ENCODE results near the gene TUSC2. TPM values are rescaled to one million over a fixed set of nuclear protein-coding genes. Genes with fewer than 3 reads are reported as not detected.

Gene TUSC2
- total and polyA plus RNA-seq, 2 of the 13 experiments (the other 11 are each of a cell fraction or from before 2014, with no cell fraction given) = 36.7 to 39.1 TPM

DNA sequence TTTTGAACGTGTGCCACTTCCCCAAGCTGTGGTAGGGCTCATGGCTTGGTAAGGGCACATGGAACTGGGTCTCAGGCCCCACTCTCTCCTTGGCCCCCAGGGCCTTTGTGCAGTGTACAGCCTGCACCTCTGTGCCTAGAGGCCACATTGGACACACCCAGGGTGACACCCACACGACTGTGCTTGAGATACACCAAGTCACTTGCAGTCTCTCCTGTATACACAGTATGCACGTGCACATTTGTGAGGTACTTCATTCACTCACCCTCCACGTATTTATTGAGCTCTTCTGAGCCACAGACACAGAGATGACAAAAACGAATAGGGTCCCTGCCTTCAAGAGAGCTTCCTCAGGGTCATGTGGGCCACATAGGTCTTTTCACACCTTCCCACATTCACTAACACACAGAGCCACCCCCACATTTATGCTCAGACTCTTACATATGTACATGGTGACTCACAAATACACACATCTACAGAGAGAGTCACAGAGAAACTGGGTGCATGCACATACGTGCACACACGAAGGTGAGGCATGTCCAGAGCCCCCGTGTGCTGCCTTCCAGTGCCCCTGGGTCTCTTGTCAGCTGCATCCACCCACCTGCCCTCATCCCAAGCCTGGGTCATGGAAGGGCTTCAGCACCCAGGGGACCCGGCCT lies 41.1 kb upstream of the TUSC2 start:
- DNase-seq (ENCODE audit: low spot score) = no peak
- no TSS peak for BruUV-seq (replicated peaks)
- H3K4me2 ChIP-seq (ENCODE audit: low read depth, low read length) = no peak overlapping the region
- H2AFZ ChIP-seq (ENCODE audit: low read length) = no peak overlapping the region
- 27% methylated on average over 6 of the region's 9 CpGs for WGBS (ENCODE audit: low lambda C conversion rate)
- peaks cover 14 to 70% of the 10 kb centered on the region in 2 experiments; a peak in 4 of 5 replicates for H3K27me3 ChIP-seq (ENCODE audit: control insufficient read depth in 1 of 2, insufficient read depth in 2 of 2, low read length in 2 of 2)
- peaks cover 7% of the 10 kb centered on the region for H3K4me1 ChIP-seq (ENCODE audit: insufficient read depth, low read length)
- in situ Hi-C loops (cut with HindIII; ENCODE audit: extremely low pct_ligation_motif_present, low pct_unique_long_range_greater_than_20kb) (no loop called here), intact Hi-C loops (cut with micrococcal nuclease; ENCODE audit: unreplicated experiment) (no loop called here)
- H4K20me1 ChIP-seq (ENCODE audit: insufficient read depth, low read length) = no peaks in the 10 kb centered on the region
- no peak overlapping the region for H3K4me3 ChIP-seq (replicated peaks in 1 of 3; ENCODE audit: insufficient read depth in 1 of 3, low read depth in 2 of 3, low read length in 3 of 3)
- CTCF ChIA-PET (ENCODE audit: low intra/inter-chr PET ratio, low total read pairs) = no interaction called here
- no peak for FAIRE-seq
- POLR2A ChIA-PET = no interaction called here
- H3K9me3 ChIP-seq (ENCODE audit: low read length) = no peaks in the 10 kb centered on the region
- ATAC-seq = no peak
- H3K9ac ChIP-seq (ENCODE audit: insufficient read depth, low read depth, low read length) = no peak overlapping the region
- no peaks in the 10 kb centered on the region for H3K36me3 ChIP-seq (replicated peaks in 1 of 2; ENCODE audit: control insufficient read depth in 1 of 2, insufficient read depth in 2 of 2, low read length in 2 of 2)
- no peak overlapping the region for H3K27ac ChIP-seq (ENCODE audit: extremely low read length, insufficient read depth, low read length)
- no peaks in the 10 kb centered on the region for H3K79me2 ChIP-seq (ENCODE audit: insufficient read depth, low read length)
- TF ChIP-seq ISL2 (CRISPR knock-in tag; IDR thresholded peaks at IDR 0.05) (no peak), ZNF343 (CRISPR knock-in tag; IDR thresholded peaks at IDR 0.05) (no peak), SMC3 (IDR thresholded peaks at IDR 0.05; ENCODE audit: low read length) (no peak), NFE2L2 (IDR thresholded peaks at IDR 0.05; ENCODE audit: low read length) (no peak), ZBTB7B (CRISPR knock-in tag; IDR thresholded peaks at IDR 0.05) (no peak), ZNF543 (CRISPR knock-in tag; IDR thresholded peaks at IDR 0.05) (no peak), THYN1 (CRISPR knock-in tag; IDR thresholded peaks at IDR 0.05; ENCODE audit: borderline replicate concordance, low read depth) (no peak), ZNF512B (CRISPR knock-in tag; IDR thresholded peaks at IDR 0.05; ENCODE audit: borderline replicate concordance) (no peak), ZNF441 (CRISPR knock-in tag; IDR thresholded peaks at IDR 0.05; ENCODE audit: borderline replicate concordance) (no peak), PRDM15 (CRISPR knock-in tag; IDR thresholded peaks at IDR 0.05) (no peak), ZNF224 (CRISPR knock-in tag; IDR thresholded peaks at IDR 0.05) (no peak), RXRA (CRISPR knock-in tag; IDR thresholded peaks at IDR 0.05) (no peak), ZNF761 (CRISPR knock-in tag; conservative IDR thresholded peaks at IDR 0.05) (no peak), KLF12 (CRISPR knock-in tag; IDR thresholded peaks at IDR 0.05; ENCODE audit: borderline replicate concordance) (no peak), BRCA1 (CRISPR knock-in tag; IDR thresholded peaks at IDR 0.05) (no peak), ZNF317 (CRISPR knock-in tag; IDR thresholded peaks at IDR 0.05) (no peak)

Measured in HepG2 (cell line).